SK-N-MC (cell line): Measurements from ENCODE around the gene CXCL14.

Source experiments
- FOXP2 ChIP-seq: optimal IDR thresholded peaks from 2 replicates; pipeline ENCODE3; 2011; ENCODE audit warnings: mild to moderate bottlenecking, moderate library complexity; ENCODE audit not compliant: insufficient read depth; ENCODE audit errors: extremely low read length, control extremely low read depth
- POLR2AphosphoS5 ChIP-seq: IDR thresholded peaks from 2 replicates; pipeline ENCODE4 v1.6.1; 2012; ENCODE audit warnings: mild to moderate bottlenecking, low read depth, low read length, borderline replicate concordance

- TF ChIP-seq POLR2AphosphoS5 (no peak), FOXP2 (no peak)
Measured at GRCh38 chr5:135598691-135599395, 20.1 kb upstream of the CXCL14 start.
